Testis (tissue), 2 donors: ENCODE results near the gene ZNF778.

Experiments used
- POLR2A ChIP-seq: fragments of 450-650 bp; IDR thresholded peaks from one replicate; pipeline ENCODE4 v1.6.1; 2017; ENCODE audit warnings: antibody characterized with exemption, mild to moderate bottlenecking, moderate library complexity
- TF ChIP-seq, protein P1 (sequence below), 3 experiments: fragments of 450-650 bp in 2 of 3; fragments of 200-600 bp in 1 of 3; sonication (generic) in 1 of 3; IDR thresholded peaks; one replicate each; pipeline ENCODE4 v1.5.1; 2016 to 2019; ENCODE audit warnings: antibody characterized with exemption in 3 of 3, mild to moderate bottlenecking in 2 of 3, moderate library complexity in 1 of 3

DNA sequence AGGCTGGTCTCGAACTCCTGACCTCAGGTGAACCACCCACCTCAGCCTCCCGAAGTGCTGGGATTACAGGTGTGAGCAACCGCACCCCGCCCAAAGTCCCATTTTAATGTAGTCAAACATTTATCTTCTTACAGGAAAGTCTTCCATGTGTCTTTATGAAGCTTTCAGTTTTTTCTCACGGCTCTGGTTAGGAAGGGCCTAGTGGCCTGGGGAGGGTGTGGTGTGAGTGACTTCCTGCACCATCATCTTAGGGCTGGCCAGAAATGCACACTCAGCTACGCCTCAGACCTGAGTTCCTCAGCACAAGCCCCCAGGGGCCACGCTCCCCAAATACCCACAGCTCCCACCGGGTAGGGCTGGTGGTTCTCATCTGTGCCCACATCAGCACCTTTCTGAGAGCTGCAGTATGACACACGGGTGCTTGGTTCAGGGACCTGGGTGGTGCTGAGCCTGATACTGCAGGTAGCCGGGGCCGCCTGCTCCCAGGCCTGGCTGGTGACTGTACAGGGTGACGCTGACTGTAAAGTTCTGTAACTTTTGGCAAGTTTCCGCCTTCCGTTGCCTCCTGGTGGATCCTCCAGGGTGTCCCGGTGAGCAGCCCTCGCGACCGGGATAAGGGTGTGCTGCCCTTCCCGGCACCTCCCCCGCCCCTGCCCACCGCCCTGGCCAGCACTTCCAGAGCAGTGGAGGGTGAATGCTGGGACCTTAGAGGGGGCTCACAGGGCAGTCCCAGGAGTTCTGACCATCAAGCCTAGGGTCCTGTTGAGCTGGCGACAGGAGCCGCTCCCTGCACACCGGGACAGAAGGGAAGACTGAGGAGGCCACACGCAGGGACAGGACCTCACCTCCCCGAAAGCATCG is 52.5 kb downstream of the ZNF778 start:
- no peak for TF ChIP-seq POLR2A
- TF ChIP-seq, protein P1, sequence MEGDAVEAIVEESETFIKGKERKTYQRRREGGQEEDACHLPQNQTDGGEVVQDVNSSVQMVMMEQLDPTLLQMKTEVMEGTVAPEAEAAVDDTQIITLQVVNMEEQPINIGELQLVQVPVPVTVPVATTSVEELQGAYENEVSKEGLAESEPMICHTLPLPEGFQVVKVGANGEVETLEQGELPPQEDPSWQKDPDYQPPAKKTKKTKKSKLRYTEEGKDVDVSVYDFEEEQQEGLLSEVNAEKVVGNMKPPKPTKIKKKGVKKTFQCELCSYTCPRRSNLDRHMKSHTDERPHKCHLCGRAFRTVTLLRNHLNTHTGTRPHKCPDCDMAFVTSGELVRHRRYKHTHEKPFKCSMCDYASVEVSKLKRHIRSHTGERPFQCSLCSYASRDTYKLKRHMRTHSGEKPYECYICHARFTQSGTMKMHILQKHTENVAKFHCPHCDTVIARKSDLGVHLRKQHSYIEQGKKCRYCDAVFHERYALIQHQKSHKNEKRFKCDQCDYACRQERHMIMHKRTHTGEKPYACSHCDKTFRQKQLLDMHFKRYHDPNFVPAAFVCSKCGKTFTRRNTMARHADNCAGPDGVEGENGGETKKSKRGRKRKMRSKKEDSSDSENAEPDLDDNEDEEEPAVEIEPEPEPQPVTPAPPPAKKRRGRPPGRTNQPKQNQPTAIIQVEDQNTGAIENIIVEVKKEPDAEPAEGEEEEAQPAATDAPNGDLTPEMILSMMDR (IDR thresholded peaks at IDR 0.05) = no peak
